WI38 (cell line): ENCODE data around the gene LUC7L2.

Experiments used
- H3K4me3 ChIP-seq: 2 replicates; pipeline ENCODE4 v1.5.1; 2011; ENCODE audit warnings: low read depth, mild to moderate bottlenecking, control low read depth, low read length
- TF ChIP-seq, protein P1 (sequence below): IDR thresholded peaks from 2 replicates; pipeline ENCODE4 v1.5.1; 2012; ENCODE audit warnings: low read depth, mild to moderate bottlenecking, control low read depth, low read length

The LUC7L2 gene

DNA sequence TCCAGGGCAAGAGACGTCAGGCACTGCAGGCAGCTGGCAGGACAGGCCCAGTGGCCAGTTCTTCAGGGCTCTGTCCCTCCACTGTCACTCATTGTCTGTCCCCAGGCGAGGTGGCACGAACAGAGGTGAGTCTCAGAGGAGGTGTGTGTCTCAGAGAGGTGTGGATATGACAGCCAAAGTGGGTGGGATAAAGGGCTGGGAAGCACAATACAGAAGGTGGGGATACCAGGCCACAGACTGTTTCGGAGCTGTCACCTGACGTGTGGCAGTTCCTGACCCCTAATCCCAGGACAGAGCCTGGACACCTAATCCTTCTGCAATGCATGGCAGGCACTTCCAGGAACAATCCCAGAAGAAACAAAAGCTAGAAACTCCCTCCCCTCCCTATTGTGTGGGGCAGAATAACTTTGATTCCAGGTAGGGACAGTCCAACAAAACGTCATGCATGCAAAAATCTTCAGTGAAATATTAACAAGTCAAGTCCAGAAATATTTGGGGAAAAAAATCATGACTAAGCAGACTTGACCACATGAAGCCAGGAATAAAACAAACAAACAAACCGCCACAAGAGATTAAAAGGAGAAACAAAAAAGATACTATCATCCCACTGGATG lies 112.2 kb downstream of the LUC7L2 start:
- H3K4me3 ChIP-seq, result no peak overlapping the region
- TF ChIP-seq, protein P1, sequence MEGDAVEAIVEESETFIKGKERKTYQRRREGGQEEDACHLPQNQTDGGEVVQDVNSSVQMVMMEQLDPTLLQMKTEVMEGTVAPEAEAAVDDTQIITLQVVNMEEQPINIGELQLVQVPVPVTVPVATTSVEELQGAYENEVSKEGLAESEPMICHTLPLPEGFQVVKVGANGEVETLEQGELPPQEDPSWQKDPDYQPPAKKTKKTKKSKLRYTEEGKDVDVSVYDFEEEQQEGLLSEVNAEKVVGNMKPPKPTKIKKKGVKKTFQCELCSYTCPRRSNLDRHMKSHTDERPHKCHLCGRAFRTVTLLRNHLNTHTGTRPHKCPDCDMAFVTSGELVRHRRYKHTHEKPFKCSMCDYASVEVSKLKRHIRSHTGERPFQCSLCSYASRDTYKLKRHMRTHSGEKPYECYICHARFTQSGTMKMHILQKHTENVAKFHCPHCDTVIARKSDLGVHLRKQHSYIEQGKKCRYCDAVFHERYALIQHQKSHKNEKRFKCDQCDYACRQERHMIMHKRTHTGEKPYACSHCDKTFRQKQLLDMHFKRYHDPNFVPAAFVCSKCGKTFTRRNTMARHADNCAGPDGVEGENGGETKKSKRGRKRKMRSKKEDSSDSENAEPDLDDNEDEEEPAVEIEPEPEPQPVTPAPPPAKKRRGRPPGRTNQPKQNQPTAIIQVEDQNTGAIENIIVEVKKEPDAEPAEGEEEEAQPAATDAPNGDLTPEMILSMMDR, result no peak
